GM10847 (cell line): ENCODE data around the gene SETDB2.

Experiments
- POLR2A ChIP-seq: IDR thresholded peaks from 2 replicates; pipeline ENCODE4 v1.6.1; 2011; ENCODE audit not compliant: insufficient read length; ENCODE audit errors: extremely low read depth

SETDB2 gene

GRCh38 chr13:49443704-49444523, at the start of gene SETDB2, which contains the start of gene CAB39L:
Gene SETDB2 (plus strand): TSS chr13:49444274. CDS start chr13:49451894, 7,620 bp downstream.
Gene CAB39L (minus strand): TSS chr13:49444064. CDS start chr13:49382910, 61,154 bp downstream.
- TF ChIP-seq POLR2A = peak; percentile 86

GRCh38 chr13:49395451-49395865, 48.6 kb upstream of the SETDB2 start:
- no peak for TF ChIP-seq POLR2A

- TF ChIP-seq POLR2A = no peak
Measured at GRCh38 chr13:49395878-49396380, 48.1 kb upstream of the SETDB2 start.

- TF ChIP-seq POLR2A = no peak
Measured at GRCh38 chr13:49399801-49400472, 44.1 kb upstream of the SETDB2 start.

- no peak for TF ChIP-seq POLR2A
Measured at GRCh38 chr13:49400755-49401659, 43.1 kb upstream of the SETDB2 start.

- no peak for TF ChIP-seq POLR2A
Measured at GRCh38 chr13:49403996-49404702, 39.9 kb upstream of the SETDB2 start.

GRCh38 chr13:49404703-49405020, 39.4 kb upstream of the SETDB2 start:
- no peak for TF ChIP-seq POLR2A

- no peak for TF ChIP-seq POLR2A
Measured at GRCh38 chr13:49407068-49407467, 37.0 kb upstream of the SETDB2 start.

GRCh38 chr13:49407936-49408335, 36.1 kb upstream of the SETDB2 start:
- TF ChIP-seq POLR2A = no peak

GRCh38 chr13:49409008-49409407, 35.1 kb upstream of the SETDB2 start:
- TF ChIP-seq POLR2A = no peak

GRCh38 chr13:49410006-49410405, 34.1 kb upstream of the SETDB2 start:
- no peak for TF ChIP-seq POLR2A

GRCh38 chr13:49410477-49410876, 33.6 kb upstream of the SETDB2 start:
- TF ChIP-seq POLR2A = no peak

GRCh38 chr13:49411353-49411752, 32.7 kb upstream of the SETDB2 start:
- no peak for TF ChIP-seq POLR2A

GRCh38 chr13:49412749-49413148, 31.3 kb upstream of the SETDB2 start:
- no peak for TF ChIP-seq POLR2A

GRCh38 chr13:49417161-49417560, 26.9 kb upstream of the SETDB2 start:
- TF ChIP-seq POLR2A = no peak
